Measurements from ENCODE around the gene DNAAF1.

The DNAAF1 gene

GRCh38 chr16:84121007-84121406, 24.1 kb upstream of the DNAAF1 start:
- in situ Hi-C loops (cut with HindIII; ENCODE audit: low sequenced_read_pairs), result no loop called here

- in situ Hi-C loops (cut with HindIII; ENCODE audit: low sequenced_read_pairs), result no loop called here
Observed at GRCh38 chr16:84124257-84125073, 20.6 kb upstream of the DNAAF1 start.

- in situ Hi-C loops (cut with HindIII; ENCODE audit: low sequenced_read_pairs), result no loop called here
Observed at GRCh38 chr16:84131117-84131516, 14.0 kb upstream of the DNAAF1 start.

- in situ Hi-C loops (cut with HindIII; ENCODE audit: low sequenced_read_pairs), result no loop called here
Observed at GRCh38 chr16:84132527-84133285, 12.4 kb upstream of the DNAAF1 start.

- in situ Hi-C loops (cut with HindIII; ENCODE audit: low sequenced_read_pairs), result loop anchor here (5.0 kb wide), 1 partner anchor 49 kb away; no protein-coding TSS in a partner anchor
Observed at GRCh38 chr16:84136331-84137125, 8.6 kb upstream of the DNAAF1 start.

- in situ Hi-C loops (cut with HindIII; ENCODE audit: low sequenced_read_pairs), result loop anchor here (5.0 kb wide), 1 partner anchor 50 kb away; no protein-coding TSS in a partner anchor
Observed at GRCh38 chr16:84137287-84137686, 7.8 kb upstream of the DNAAF1 start.

GRCh38 chr16:84137769-84138357, 7.2 kb upstream of the DNAAF1 start:
- in situ Hi-C loops (cut with HindIII; ENCODE audit: low sequenced_read_pairs), result loop anchor here (5.0 kb wide), 1 partner anchor 51 kb away; no protein-coding TSS in a partner anchor

GRCh38 chr16:84138500-84138823, 6.6 kb upstream of the DNAAF1 start:
- in situ Hi-C loops (cut with HindIII; ENCODE audit: low sequenced_read_pairs), result loop anchor here (5.0 kb wide), 1 partner anchor 51 kb away; no protein-coding TSS in a partner anchor

- in situ Hi-C loops (cut with HindIII; ENCODE audit: low sequenced_read_pairs), result loop anchor here (5.0 kb wide), 1 partner anchor 52 kb away; no protein-coding TSS in a partner anchor
Observed at GRCh38 chr16:84138824-84139627, 6.1 kb upstream of the DNAAF1 start.

- in situ Hi-C loops (cut with HindIII; ENCODE audit: low sequenced_read_pairs), result loop anchor here (5.0 kb wide), 1 partner anchor 52 kb away; no protein-coding TSS in a partner anchor
Observed at GRCh38 chr16:84139628-84140258, 5.4 kb upstream of the DNAAF1 start.

- in situ Hi-C loops (cut with HindIII; ENCODE audit: low sequenced_read_pairs), result no loop called here
Observed at GRCh38 chr16:84141143-84141670, 3.9 kb upstream of the DNAAF1 start.

- in situ Hi-C loops (cut with HindIII; ENCODE audit: low sequenced_read_pairs), result no loop called here
Observed at GRCh38 chr16:84143081-84143480, 2.0 kb upstream of the DNAAF1 start.

GRCh38 chr16:84143784-84144199, 1.3 kb upstream of the DNAAF1 start:
- in situ Hi-C loops (cut with HindIII; ENCODE audit: low sequenced_read_pairs), result no loop called here

GRCh38 chr16:84144209-84144858, 774 bp upstream of the DNAAF1 start:
- in situ Hi-C loops (cut with HindIII; ENCODE audit: low sequenced_read_pairs), result no loop called here

GRCh38 chr16:84150926-84151325, 5.8 kb downstream of the DNAAF1 start:
- in situ Hi-C loops (cut with HindIII; ENCODE audit: low sequenced_read_pairs), result no loop called here

- in situ Hi-C loops (cut with HindIII; ENCODE audit: low sequenced_read_pairs), result no loop called here
Observed at GRCh38 chr16:84153660-84154214, 8.6 kb downstream of the DNAAF1 start.

- in situ Hi-C loops (cut with HindIII; ENCODE audit: low sequenced_read_pairs), result no loop called here
Observed at GRCh38 chr16:84155226-84155625, 10.1 kb downstream of the DNAAF1 start.

GRCh38 chr16:84155771-84156170, 10.7 kb downstream of the DNAAF1 start:
- in situ Hi-C loops (cut with HindIII; ENCODE audit: low sequenced_read_pairs), result no loop called here
